MCF 10A (cell line): Measurements from ENCODE around the gene DGKH. TPM values are rescaled to one million over a fixed set of nuclear protein-coding genes. Genes with fewer than 3 reads are reported as not detected.
A peak's percentile ranks its signal among the peaks of the same experiment; 100 is the strongest.

Experiments
- BruUV-seq: library from RNA; stranded (reverse); fragments of 400-500 nt; replicated peaks from 2 replicates; lab custom pipeline; 2021; lab: Mats Ljungman, UMichigan
- CTCF ChIA-PET: fragments of 300-600 bp; sonication (Branson Sonifier 250); formaldehyde crosslinking; extraction: SDS; loops from one replicate; lab custom pipeline; 2021; ENCODE audit warnings: antibody characterized with exemption, inconsistent platforms; lab: Yijun Ruan, JAX
- POLR2A ChIA-PET: fragments of 300-600, 350-650 bp; sonication (Branson Sonifier 250); formaldehyde crosslinking; extraction: SDS; loops from one replicate; lab custom pipeline; 2020; ENCODE audit warnings: antibody characterized with exemption, inconsistent platforms; lab: Yijun Ruan, JAX
- DNase-seq: peaks from one replicate; pipeline ENCODE4 v3.0.0-alpha.2; 2018; ENCODE audit not compliant: unreplicated experiment
- H3K27ac Mint-ChIP-seq: one replicate; pipeline ENCODE4 v1.8.0; 2022; ENCODE audit warnings: mild to moderate bottlenecking, low read depth, mixed read lengths; ENCODE audit not compliant: unreplicated experiment
- H3K27me3 Mint-ChIP-seq: one replicate; pipeline ENCODE4 v1.8.0; 2022; ENCODE audit warnings: mixed read lengths; ENCODE audit not compliant: insufficient read depth, unreplicated experiment
- H3K36me3 Mint-ChIP-seq: one replicate; pipeline ENCODE4 v1.8.0; 2022; ENCODE audit warnings: mild to moderate bottlenecking, moderate library complexity, mixed read lengths; ENCODE audit not compliant: insufficient read depth, unreplicated experiment
- H3K4me1 Mint-ChIP-seq: one replicate; pipeline ENCODE4 v1.8.0; 2022; ENCODE audit warnings: mixed read lengths; ENCODE audit not compliant: insufficient read depth, unreplicated experiment
- H3K4me3 Mint-ChIP-seq: one replicate; pipeline ENCODE4 v1.8.0; 2022; ENCODE audit warnings: mild to moderate bottlenecking, moderate library complexity, mixed read lengths; ENCODE audit not compliant: unreplicated experiment
- H3K9me3 Mint-ChIP-seq: one replicate; pipeline ENCODE4 v1.8.0; 2022; ENCODE audit warnings: mixed read lengths; ENCODE audit not compliant: unreplicated experiment
- CTCF ChIP-seq: fragments of 200-600 bp; IDR thresholded peaks from one replicate; pipeline ENCODE4 v1.8.0; 2022; ENCODE audit warnings: antibody characterized with exemption, mild to moderate bottlenecking; ENCODE audit not compliant: unreplicated experiment
- intact Hi-C: fragments of 100-400 bp; cut with micrococcal nuclease; formaldehyde crosslinking; loops from 2 replicates; pipeline ENCODE4 v1.14.1; 2022
- total RNA-seq: library from RNA; stranded (reverse); gene quantifications from 2 replicates; pipeline ENCODE4 v1.2.3, GENCODE V29; 2022

The DGKH gene
- total RNA-seq, 1 experiment from 2014 or later, result 22.3 TPM

GRCh38 chr13:42102961-42103865, 54.8 kb downstream of the DGKH start:
- POLR2A ChIA-PET, result interaction anchor here (0.5 to 1.5 kb wide), 3 partner anchors 142 to 339 kb away, joined by 3 read pairs; partner anchors contain the start of gene VWA8
- BruUV-seq, result no TSS peak
- Mint-ChIP-seq H3K36me3 (no peaks in the 10 kb centered on the region), H3K27me3 (no peaks in the 10 kb centered on the region), H3K9me3 (no peaks in the 10 kb centered on the region), H3K4me3 (no peak overlapping the region), H3K27ac (no peak overlapping the region), H3K4me1 (peaks cover 33% of the 10 kb centered on the region)
- no peak for TF ChIP-seq CTCF
- intact Hi-C loops, result no loop called here
- CTCF ChIA-PET, result interaction anchor here (1.3 kb wide), 1 partner anchor 10 kb away, joined by 4 read pairs; no protein-coding TSS in a partner anchor
- DNase-seq, result peak; percentile 56

- Mint-ChIP-seq H3K9me3 (no peaks in the 10 kb centered on the region), H3K36me3 (no peaks in the 10 kb centered on the region), H3K27ac (no peak overlapping the region), H3K4me1 (peaks cover 29% of the 10 kb centered on the region), H3K27me3 (no peaks in the 10 kb centered on the region), H3K4me3 (no peak overlapping the region)
- intact Hi-C loops, result loop anchor here (1.0 kb wide), 1 partner anchor 439 kb away; no protein-coding TSS in a partner anchor
- no TSS peak for BruUV-seq
- POLR2A ChIA-PET, result interaction anchor here (0.6 to 2.6 kb wide), 6 partner anchors 9 to 454 kb away, joined by 3 to 21 read pairs (median 14); partner anchors contain the start of genes DGKH and VWA8
- DNase-seq, result peak; percentile 35
- CTCF ChIA-PET, result interaction anchor here (0.6 to 1.9 kb wide), 4 partner anchors 59 to 722 kb away, joined by 3 to 9 read pairs (median 4); partner anchors contain the start of gene DGKH
- no peak for TF ChIP-seq CTCF
Observed at GRCh38 chr13:42106998-42107397, 58.5 kb downstream of the DGKH start.

GRCh38 chr13:42107421-42107820, 59.0 kb downstream of the DGKH start:
- no peaks in the 10 kb centered on the region for H3K27me3 Mint-ChIP-seq
- H3K4me3 Mint-ChIP-seq, result no peak overlapping the region
- intact Hi-C loops, result no loop called here
- POLR2A ChIA-PET, result interaction anchor here (0.6 to 2.6 kb wide), 5 partner anchors 9 to 147 kb away, joined by 3 to 21 read pairs (median 13); partner anchors contain the start of genes DGKH and VWA8
- BruUV-seq, result no TSS peak
- no peak for TF ChIP-seq CTCF
- no peak overlapping the region for H3K27ac Mint-ChIP-seq
- H3K36me3 Mint-ChIP-seq, result no peaks in the 10 kb centered on the region
- peaks cover 26% of the 10 kb centered on the region for H3K4me1 Mint-ChIP-seq
- CTCF ChIA-PET, result interaction anchor here (1.4 to 2.2 kb wide), 4 partner anchors 60 to 439 kb away, joined by 4 to 10 read pairs (median 7); partner anchors contain the start of gene DGKH
- DNase-seq, result no peak
- H3K9me3 Mint-ChIP-seq, result no peaks in the 10 kb centered on the region

GRCh38 chr13:42108217-42108616, 59.8 kb downstream of the DGKH start:
- no TSS peak for BruUV-seq
- no peak overlapping the region for H3K27ac Mint-ChIP-seq
- POLR2A ChIA-PET, result interaction anchor here (1.6 kb wide), 1 partner anchor 60 kb away, joined by 4 read pairs; the partner anchor contains the start of gene DGKH
- no peak for TF ChIP-seq CTCF
- H3K36me3 Mint-ChIP-seq, result no peaks in the 10 kb centered on the region
- no peak for DNase-seq
- H3K4me1 Mint-ChIP-seq, result peaks cover 19% of the 10 kb centered on the region
- intact Hi-C loops, result no loop called here
- no peaks in the 10 kb centered on the region for H3K27me3 Mint-ChIP-seq
- CTCF ChIA-PET, result interaction anchor here (1.4 to 2.2 kb wide), 4 partner anchors 60 to 440 kb away, joined by 4 to 10 read pairs (median 7); partner anchors contain the start of gene DGKH
- H3K9me3 Mint-ChIP-seq, result no peaks in the 10 kb centered on the region
- no peak overlapping the region for H3K4me3 Mint-ChIP-seq
